SK-N-SH (cell line): Measurements from ENCODE around the gene DGKI. TPM values are rescaled to one million over a fixed set of nuclear protein-coding genes. Genes with fewer than 3 reads are reported as not detected.
A peak's percentile ranks its signal among the peaks of the same experiment; 100 is the strongest.

Experiments
- CTCF ChIA-PET: fragments of 300-600, 350-600 bp; formaldehyde crosslinking; extraction: SDS; loops from one replicate; lab custom pipeline; 2021; lab: Yijun Ruan, JAX
- POLR2A ChIA-PET: fragments of 350-600 bp; sonication (Branson Sonifier 250); formaldehyde crosslinking; extraction: SDS; loops from one replicate; lab custom pipeline; 2020; ENCODE audit warnings: antibody characterized with exemption, inconsistent platforms; lab: Yijun Ruan, JAX
- DNase-seq: peaks from one replicate; pipeline ENCODE4 v3.0.0; 2012
- H2AFZ ChIP-seq: fragments of 200-600 bp; sonication (generic); 2 replicates; pipeline ENCODE4 v1.8.1; 2016; ENCODE audit warnings: antibody characterized with exemption, mild to moderate bottlenecking, low read depth
- H3F3A ChIP-seq: fragments of 200-600 bp; sonication (generic); replicated peaks from 2 replicates; pipeline ENCODE3; 2016; ENCODE audit warnings: antibody characterized with exemption, mild to moderate bottlenecking; ENCODE audit not compliant: insufficient read depth
- H3K27ac ChIP-seq, 2 experiments: fragments of 200-500 bp in 1 of 2; fragments of 200-600 bp in 1 of 2; sonication (Bioruptor generic) in 1 of 2; sonication (generic), shearing (Covaris generic) in 1 of 2; 2 replicates each; pipeline versions ENCODE4 v1.5.1 to v1.6.1; 2014 to 2016; ENCODE audit warnings: low read depth in 2 of 2, inconsistent platforms in 1 of 2, low read length in 1 of 2, mild to moderate bottlenecking in 1 of 2, mixed read lengths in 1 of 2
- H3K27me3 ChIP-seq: fragments of 200-600 bp; sonication (generic), shearing (Covaris generic); 2 replicates; pipeline ENCODE4 v1.6.1; 2016; ENCODE audit warnings: mixed run types; ENCODE audit not compliant: insufficient read depth
- H3K36me3 ChIP-seq, 2 experiments: fragments of 200-500 bp in 1 of 2; fragments of 200-600 bp in 1 of 2; sonication (Bioruptor generic) in 1 of 2; sonication (generic) in 1 of 2; replicated peaks in 1 of 2; 2 replicates each; pipeline versions ENCODE3 to v1.5.1; 2014 to 2016; ENCODE audit warnings: low read length in 1 of 2, mild to moderate bottlenecking in 1 of 2; ENCODE audit not compliant: insufficient read depth in 2 of 2, control insufficient read depth in 1 of 2
- H3K4me1 ChIP-seq, 2 experiments: fragments of 200-500 bp in 1 of 2; fragments of 200-600 bp in 1 of 2; sonication (Bioruptor generic) in 1 of 2; sonication (generic), shearing (Covaris generic) in 1 of 2; 2 replicates each; pipeline versions ENCODE4 v1.5.1 to v1.6.1; 2014 to 2016; ENCODE audit warnings: low read depth in 1 of 2, low read length in 1 of 2, mixed run types in 1 of 2; ENCODE audit not compliant: insufficient read depth in 2 of 2, control insufficient read depth in 1 of 2
- H3K4me2 ChIP-seq: fragments of 200-600 bp; sonication (generic), shearing (Covaris generic); 2 replicates; pipeline ENCODE4 v1.6.1; 2017; ENCODE audit warnings: mixed run types
- H3K4me3 ChIP-seq, 2 experiments: fragments of 200-500 bp in 1 of 2; fragments of 200-600 bp in 1 of 2; sonication (Bioruptor generic) in 1 of 2; sonication (generic), shearing (Covaris generic) in 1 of 2; 2 replicates each; pipeline versions ENCODE4 v1.5.1 to v1.8.1; 2014 to 2016; ENCODE audit warnings: low read depth in 2 of 2, inconsistent platforms in 1 of 2, low read length in 1 of 2, mild to moderate bottlenecking in 1 of 2, mixed read lengths in 1 of 2, moderate library complexity in 1 of 2
- H3K79me2 ChIP-seq: fragments of 200-600 bp; sonication (generic); 2 replicates; pipeline ENCODE4 v1.8.1; 2017; ENCODE audit warnings: mild to moderate bottlenecking; ENCODE audit not compliant: insufficient read depth
- H3K9ac ChIP-seq: fragments of 200-600 bp; sonication (generic); 2 replicates; pipeline ENCODE4 v1.6.1; 2017; ENCODE audit warnings: mixed run types
- H3K9me2 ChIP-seq: fragments of 200-600 bp; sonication (generic); 2 replicates; pipeline ENCODE4 v1.6.1; 2017; ENCODE audit warnings: mixed run types
- H3K9me3 ChIP-seq: fragments of 200-600 bp; sonication (generic); 2 replicates; pipeline ENCODE4 v1.6.1; 2017; ENCODE audit warnings: mixed run types, mild to moderate bottlenecking, moderate library complexity
- H4K20me1 ChIP-seq: fragments of 200-600 bp; sonication (generic); 2 replicates; pipeline ENCODE4 v1.6.1; 2017; ENCODE audit warnings: mild to moderate bottlenecking, mixed run types; ENCODE audit not compliant: insufficient read depth
- CHD2 ChIP-seq: fragments of 150-350 bp; IDR thresholded peaks from 2 replicates; pipeline ENCODE4 v1.6.1; 2018; ENCODE audit warnings: low read length; ENCODE audit not compliant: partially characterized antibody
- CTCF ChIP-seq: fragments of 200-600 bp; sonication (generic); IDR thresholded peaks from 2 replicates; pipeline ENCODE4 v1.6.1; 2017; ENCODE audit warnings: antibody characterized with exemption, mild to moderate bottlenecking, moderate library complexity
- ELF1 ChIP-seq: IDR thresholded peaks from 2 replicates; pipeline ENCODE4 v1.4.0; 2012
- EP300 ChIP-seq, 2 experiments: IDR thresholded peaks; 2 replicates each; pipeline versions ENCODE4 v1.4.0 to v1.6.1; 2012; ENCODE audit warnings: borderline replicate concordance in 1 of 2, low read depth in 1 of 2, low read length in 1 of 2
- EZH2phosphoT487 ChIP-seq: fragments of 200-600 bp; sonication (generic); IDR thresholded peaks from 2 replicates; pipeline ENCODE4 v1.6.1; 2017; ENCODE audit warnings: low read depth, mixed run types, mild to moderate bottlenecking, antibody characterized with exemption, moderate library complexity, borderline replicate concordance
- FOSL2 ChIP-seq: IDR thresholded peaks from 2 replicates; pipeline ENCODE4 v1.4.0; 2012; ENCODE audit warnings: low read depth, mild to moderate bottlenecking, moderate library complexity, borderline replicate concordance
- FOXJ3 ChIP-seq: sonication (generic); formaldehyde crosslinking; IDR thresholded peaks from 2 replicates; pipeline ENCODE4 v1.5.1; 2020; ENCODE audit warnings: mild to moderate bottlenecking, missing genetic modification reagents
- GABPA ChIP-seq: IDR thresholded peaks from 2 replicates; pipeline ENCODE4 v1.4.0; 2012; ENCODE audit warnings: low read depth, mild to moderate bottlenecking
- IRF3 ChIP-seq: fragments of 150-350 bp; IDR thresholded peaks from 2 replicates; pipeline ENCODE4 v1.6.1; 2016; ENCODE audit warnings: mild to moderate bottlenecking, low read depth, low read length
- MEF2A ChIP-seq: IDR thresholded peaks from 2 replicates; pipeline ENCODE4 v1.4.0; 2012; ENCODE audit warnings: low read depth, borderline replicate concordance
- NRF1 ChIP-seq: IDR thresholded peaks from 2 replicates; pipeline ENCODE4 v1.6.1; 2012; ENCODE audit warnings: low read depth, mild to moderate bottlenecking, low read length
- RFX5 ChIP-seq: IDR thresholded peaks from 2 replicates; pipeline ENCODE4 v1.6.1; 2012; ENCODE audit warnings: mild to moderate bottlenecking, improper control_type of control experiment, low read length
- RXRA ChIP-seq: IDR thresholded peaks from 2 replicates; pipeline ENCODE4 v1.4.0; 2012; ENCODE audit warnings: low read depth, mild to moderate bottlenecking, borderline replicate concordance
- SIN3A ChIP-seq: IDR thresholded peaks from 2 replicates; pipeline ENCODE4 v1.6.1; 2012; ENCODE audit warnings: low read depth, mild to moderate bottlenecking, low read length, moderate library complexity, borderline replicate concordance
- TAF1 ChIP-seq: IDR thresholded peaks from 2 replicates; pipeline ENCODE4 v1.6.1; 2012; ENCODE audit warnings: low read depth, mild to moderate bottlenecking, low read length, moderate library complexity, borderline replicate concordance
- TCF12 ChIP-seq: IDR thresholded peaks from 2 replicates; pipeline ENCODE4 v1.4.0; 2012
- TEAD4 ChIP-seq: IDR thresholded peaks from 2 replicates; pipeline ENCODE4 v1.4.0; 2012; ENCODE audit warnings: mild to moderate bottlenecking, borderline replicate concordance; ENCODE audit not compliant: insufficient read depth
- USF1 ChIP-seq: IDR thresholded peaks from 2 replicates; pipeline ENCODE4 v1.4.0; 2012; ENCODE audit warnings: low read depth, borderline replicate concordance
- YY1 ChIP-seq: IDR thresholded peaks from 2 replicates; pipeline ENCODE4 v1.4.0; 2012; ENCODE audit warnings: low read depth, mild to moderate bottlenecking
- ZBTB33 ChIP-seq: IDR thresholded peaks from 2 replicates; pipeline ENCODE4 v1.4.0; 2012; ENCODE audit warnings: low read depth, borderline replicate concordance
- WGBS: methylation state at CpG from one replicate; pipeline ENCODE4 v1.1.6; 2017; ENCODE audit warnings: low lambda C conversion rate; 5-methylcytosine and 5-hydroxymethylcytosine counted together
- polyA plus RNA-seq, 3 experiments: library from polyadenylated mRNA; depleted of rRNA; stranded (reverse); fragments of >200 nt; gene quantifications; 2 replicates each; pipeline ENCODE4 v1.2.3, GENCODE V29; 2012

Gene DGKI
- polyA plus RNA-seq, 1 of the 3 experiments (the other 2 are of a cell fraction): 1.3 TPM

- Histone ChIP-seq H3K27ac (peak overlapping the region in 1 of 2 experiments; percentile 93; a peak in 2 of 4 replicates), H3K4me3 (no peak overlapping the region), H3K9me3 (no peaks in the 10 kb centered on the region), H3K4me2 (peak overlapping the region; percentile 43; the same call in 1 of the 2 replicates), H3K27me3 (no peaks in the 10 kb centered on the region), H4K20me1 (no peaks in the 10 kb centered on the region), H3F3A (peaks cover 28% of the 10 kb centered on the region), H3K4me1 (peaks cover 6 to 27% of the 10 kb centered on the region in 2 experiments), H3K36me3 (no peaks in the 10 kb centered on the region), H3K79me2 (peaks cover 14% of the 10 kb centered on the region), H3K9me2 (no peaks in the 10 kb centered on the region), H2AFZ (no peak overlapping the region), H3K9ac (peak overlapping the region; percentile 30; the same call in 1 of the 2 replicates)
- DNase-seq: no peak
- WGBS: 92% methylated on average over 5 of the region's 5 CpGs
- no peak for TF ChIP-seq GABPA
- TF ChIP-seq FOSL2: no peak
- TF ChIP-seq MEF2A: no peak
- TF ChIP-seq CTCF: no peak
- no peak for TF ChIP-seq RXRA
- TF ChIP-seq ZBTB33: no peak
- TF ChIP-seq TAF1: no peak
- no peak for TF ChIP-seq NRF1
- no peak for TF ChIP-seq IRF3
- no peak for TF ChIP-seq FOXJ3 (CRISPR knock-in tag)
- no peak for TF ChIP-seq EP300 (IDR thresholded peaks at IDR 0.05; ENCODE audit: borderline replicate concordance in 1 of 2, low read depth in 1 of 2, low read length in 1 of 2)
- no peak for TF ChIP-seq SIN3A
- no peak for TF ChIP-seq RFX5
- TF ChIP-seq YY1: no peak
- no peak for TF ChIP-seq TEAD4
- no peak for TF ChIP-seq USF1
- no peak for TF ChIP-seq CHD2
- TF ChIP-seq EZH2phosphoT487: no peak
- no peak for TF ChIP-seq ELF1
- no peak for TF ChIP-seq TCF12
- POLR2A ChIA-PET: no interaction called here
- CTCF ChIA-PET: no interaction called here
These were observed 75.5 kb downstream of the DGKI start for GRCh38 chr7:137771273-137771672.
